NCI-H748 (cell line): ENCODE results near the gene THSD4.

Experiments used
- DNase-seq: peaks from one replicate; lab custom pipeline; 2025; ENCODE audit not compliant: unreplicated experiment; lab: John Stamatoyannopoulos, UW

THSD4 gene

GRCh38 chr15:71788646-71789579, 673.6 kb downstream of the THSD4 start:
- no peak for DNase-seq

GRCh38 chr15:71789616-71790015, 674.3 kb downstream of the THSD4 start:
- DNase-seq = no peak

GRCh38 chr15:71790081-71790480, 674.8 kb downstream of the THSD4 start:
- no peak for DNase-seq

- no peak for DNase-seq
Observed at GRCh38 chr15:71791975-71792374, 676.7 kb downstream of the THSD4 start.

- no peak for DNase-seq
Observed at GRCh38 chr15:71792521-71792920, 677.2 kb downstream of the THSD4 start.

- no peak for DNase-seq
Observed at GRCh38 chr15:71798641-71799040, 683.4 kb downstream of the THSD4 start.

GRCh38 chr15:71800190-71800589, 684.9 kb downstream of the THSD4 start:
- DNase-seq = no peak

- DNase-seq = peak; percentile 41
Observed at GRCh38 chr15:71800835-71801745, 685.8 kb downstream of the THSD4 start.

- DNase-seq = no peak
Observed at GRCh38 chr15:71801935-71802655, 686.8 kb downstream of the THSD4 start.

- DNase-seq = peak; percentile 19
Observed at GRCh38 chr15:71802770-71803169, 687.5 kb downstream of the THSD4 start.

- peak; percentile 14 for DNase-seq
Observed at GRCh38 chr15:71804226-71804625, 689.0 kb downstream of the THSD4 start.

GRCh38 chr15:71804695-71805470, 689.6 kb downstream of the THSD4 start:
- no peak for DNase-seq

- no peak for DNase-seq
Observed at GRCh38 chr15:71806452-71806931, 691.2 kb downstream of the THSD4 start.

GRCh38 chr15:71807125-71807629, 691.9 kb downstream of the THSD4 start:
- DNase-seq = no peak

- no peak for DNase-seq
Observed at GRCh38 chr15:71807691-71808091, 692.4 kb downstream of the THSD4 start.

GRCh38 chr15:71808311-71809020, 693.2 kb downstream of the THSD4 start:
- DNase-seq = no peak

GRCh38 chr15:71809346-71809745, 694.1 kb downstream of the THSD4 start:
- no peak for DNase-seq

GRCh38 chr15:71810256-71811035, 695.2 kb downstream of the THSD4 start, which contains the start of gene NR2E3:
TSS of gene NR2E3 (plus strand) at chr15:71810554. CDS start at chr15:71810744, 190 bp downstream.
- DNase-seq = peak; percentile 54
